B cell (primary cell): ENCODE data around the gene PMPCA.

Source experiments
- EZH2 ChIP-seq: IDR thresholded peaks from 2 replicates; pipeline ENCODE4 v1.6.1; 2012; ENCODE audit warnings: borderline replicate concordance, low read depth, mild to moderate bottlenecking, moderate library complexity, low read length; ENCODE audit not compliant: insufficient read depth, poor library complexity, severe bottlenecking
- TF ChIP-seq, protein P1 (sequence below): fragments of 200-600 bp; IDR thresholded peaks from one replicate; pipeline ENCODE4 v1.8.0; 2022; ENCODE audit warnings: antibody characterized with exemption, mild to moderate bottlenecking

DNA sequence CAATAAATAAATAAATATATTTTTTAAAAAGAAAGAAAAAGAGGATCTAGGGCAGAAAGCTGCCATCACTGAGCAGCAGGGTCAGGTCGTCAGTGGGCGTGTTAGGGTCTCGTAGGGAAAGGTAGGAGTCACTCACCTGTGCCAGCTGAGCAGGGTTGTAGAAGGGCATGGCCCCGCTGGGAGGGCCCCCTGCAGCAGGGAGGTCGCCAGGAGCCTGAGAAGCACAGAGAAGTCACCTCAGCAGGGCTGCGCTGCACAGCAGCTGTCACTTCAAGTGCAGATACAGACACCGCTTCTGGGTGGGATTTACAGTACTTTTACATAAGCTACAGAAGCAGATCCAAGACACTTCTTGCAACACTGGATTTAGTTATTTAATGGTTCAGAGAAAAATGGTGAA is 33.2 kb downstream of the PMPCA start:
- TF ChIP-seq, protein P1, sequence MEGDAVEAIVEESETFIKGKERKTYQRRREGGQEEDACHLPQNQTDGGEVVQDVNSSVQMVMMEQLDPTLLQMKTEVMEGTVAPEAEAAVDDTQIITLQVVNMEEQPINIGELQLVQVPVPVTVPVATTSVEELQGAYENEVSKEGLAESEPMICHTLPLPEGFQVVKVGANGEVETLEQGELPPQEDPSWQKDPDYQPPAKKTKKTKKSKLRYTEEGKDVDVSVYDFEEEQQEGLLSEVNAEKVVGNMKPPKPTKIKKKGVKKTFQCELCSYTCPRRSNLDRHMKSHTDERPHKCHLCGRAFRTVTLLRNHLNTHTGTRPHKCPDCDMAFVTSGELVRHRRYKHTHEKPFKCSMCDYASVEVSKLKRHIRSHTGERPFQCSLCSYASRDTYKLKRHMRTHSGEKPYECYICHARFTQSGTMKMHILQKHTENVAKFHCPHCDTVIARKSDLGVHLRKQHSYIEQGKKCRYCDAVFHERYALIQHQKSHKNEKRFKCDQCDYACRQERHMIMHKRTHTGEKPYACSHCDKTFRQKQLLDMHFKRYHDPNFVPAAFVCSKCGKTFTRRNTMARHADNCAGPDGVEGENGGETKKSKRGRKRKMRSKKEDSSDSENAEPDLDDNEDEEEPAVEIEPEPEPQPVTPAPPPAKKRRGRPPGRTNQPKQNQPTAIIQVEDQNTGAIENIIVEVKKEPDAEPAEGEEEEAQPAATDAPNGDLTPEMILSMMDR = no peak
- TF ChIP-seq EZH2 = no peak
